SU-DHL-6 (cell line): Measurements from ENCODE around the gene TBK1.

Source experiments
- H2AFZ ChIP-seq: fragments of 200-600 bp; sonication (generic); 2 replicates; pipeline ENCODE4 v1.6.1; 2014; ENCODE audit warnings: low read depth, mild to moderate bottlenecking, moderate library complexity, mixed read lengths, antibody characterized with exemption, low read length; ENCODE audit not compliant: severe bottlenecking
- H3F3A ChIP-seq: fragments of 200-600 bp; shearing (Covaris generic); 2 replicates; pipeline ENCODE4 v1.6.0; 2016; ENCODE audit warnings: antibody characterized with exemption, mild to moderate bottlenecking; ENCODE audit not compliant: insufficient read depth
- H3K27ac ChIP-seq: fragments of 200-600 bp; sonication (generic); 2 replicates; pipeline ENCODE4 v1.5.1; 2016; ENCODE audit warnings: low read depth, mild to moderate bottlenecking, low read length, moderate library complexity, mixed read lengths
- H3K27me3 ChIP-seq: fragments of 200-600 bp; sonication (generic), shearing (Covaris generic); 2 replicates; pipeline ENCODE4 v1.6.0; 2014; ENCODE audit warnings: mild to moderate bottlenecking, low read length
- H3K36me3 ChIP-seq: fragments of 200-600 bp; sonication (generic); 2 replicates; pipeline ENCODE4 v1.6.1; 2014; ENCODE audit warnings: mild to moderate bottlenecking, low read length, mixed read lengths
- H3K4me2 ChIP-seq: fragments of 300-600, 200-600 bp; shearing (Covaris generic), sonication (generic); 2 replicates; pipeline ENCODE4 v1.6.0; 2014; ENCODE audit warnings: low read length, low read depth, mild to moderate bottlenecking; ENCODE audit not compliant: poor library complexity, severe bottlenecking
- H3K4me3 ChIP-seq: fragments of 200-600 bp; sonication (generic); 2 replicates; pipeline ENCODE4 v1.5.1; 2014; ENCODE audit warnings: antibody characterized with exemption, low read length, mild to moderate bottlenecking, mixed read lengths; ENCODE audit not compliant: insufficient read depth, poor library complexity, severe bottlenecking
- H3K79me2 ChIP-seq: fragments of 200-600 bp; sonication (generic); 2 replicates; pipeline ENCODE4 v1.6.1; 2014; ENCODE audit warnings: mild to moderate bottlenecking, low read length, moderate library complexity; ENCODE audit not compliant: insufficient read depth
- H3K9ac ChIP-seq: fragments of 200-600 bp; sonication (generic); 2 replicates; pipeline ENCODE4 v1.7.0; 2014; ENCODE audit warnings: mild to moderate bottlenecking, low read length
- H3K9me2 ChIP-seq: fragments of 200-600 bp; sonication (generic); replicated peaks from 2 replicates; pipeline ENCODE4 v1.6.1; 2014; ENCODE audit warnings: low read length; ENCODE audit not compliant: insufficient read depth
- H3K9me3 ChIP-seq: fragments of 200-600 bp; sonication (generic); 2 replicates; pipeline ENCODE4 v1.6.1; 2014; ENCODE audit warnings: low read length, mixed read lengths; ENCODE audit not compliant: insufficient read depth
- H4K20me1 ChIP-seq: fragments of 200-600 bp; sonication (generic); 2 replicates; pipeline ENCODE4 v1.6.1; 2014; ENCODE audit warnings: low read depth, mild to moderate bottlenecking, antibody characterized with exemption, low read length, moderate library complexity, mixed read lengths
- CTCF ChIP-seq: fragments of 200-600 bp; sonication (generic); IDR thresholded peaks from one replicate; pipeline ENCODE4 v1.5.1; 2017; ENCODE audit warnings: antibody characterized with exemption, mild to moderate bottlenecking, low read length, moderate library complexity; ENCODE audit not compliant: insufficient read depth, poor library complexity, severe bottlenecking
- EZH2phosphoT487 ChIP-seq: fragments of 200-600 bp; sonication (generic), shearing (Covaris generic); conservative IDR thresholded peaks from 2 replicates; pipeline ENCODE4 v1.6.1; 2018; ENCODE audit warnings: mild to moderate bottlenecking, antibody characterized with exemption, low read length, moderate library complexity, mixed read lengths

TBK1 gene

GRCh38 chr12:64497903-64498302 is 46.0 kb downstream of the TBK1 start:
- H3K27ac ChIP-seq, result no peak overlapping the region
- no peak overlapping the region for H3K4me3 ChIP-seq
- H3K79me2 ChIP-seq, result no peaks in the 10 kb centered on the region
- H3K27me3 ChIP-seq, result no peaks in the 10 kb centered on the region
- no peak overlapping the region for H2AFZ ChIP-seq
- H3K9ac ChIP-seq, result no peak overlapping the region
- TF ChIP-seq EZH2phosphoT487, result no peak
- TF ChIP-seq CTCF, result no peak
- no peak overlapping the region for H3K4me2 ChIP-seq
- no peaks in the 10 kb centered on the region for H3K9me3 ChIP-seq
- no peaks in the 10 kb centered on the region for H4K20me1 ChIP-seq
- H3F3A ChIP-seq, result peaks cover 15% of the 10 kb centered on the region
- H3K36me3 ChIP-seq, result peaks cover 60% of the 10 kb centered on the region
- no peaks in the 10 kb centered on the region for H3K9me2 ChIP-seq

- no peaks in the 10 kb centered on the region for H3K9me2 ChIP-seq
- no peak overlapping the region for H3K27ac ChIP-seq
- H2AFZ ChIP-seq, result no peak overlapping the region
- H3K36me3 ChIP-seq, result peaks cover 42% of the 10 kb centered on the region
- peaks cover 12% of the 10 kb centered on the region for H3F3A ChIP-seq
- H3K9ac ChIP-seq, result no peak overlapping the region
- TF ChIP-seq CTCF (no peak), EZH2phosphoT487 (no peak)
- no peaks in the 10 kb centered on the region for H3K9me3 ChIP-seq
- no peaks in the 10 kb centered on the region for H3K79me2 ChIP-seq
- H3K27me3 ChIP-seq, result no peaks in the 10 kb centered on the region
- H3K4me3 ChIP-seq, result no peak overlapping the region
- no peak overlapping the region for H3K4me2 ChIP-seq
- H4K20me1 ChIP-seq, result no peaks in the 10 kb centered on the region
Measured at GRCh38 chr12:64500394-64500793, 48.5 kb downstream of the TBK1 start.

GRCh38 chr12:64501486-64501885 is 49.6 kb downstream of the TBK1 start:
- Histone ChIP-seq H4K20me1 (no peaks in the 10 kb centered on the region), H3K9ac (no peak overlapping the region), H3F3A (peaks cover 4% of the 10 kb centered on the region), H3K4me3 (no peak overlapping the region), H2AFZ (no peak overlapping the region), H3K27ac (no peak overlapping the region), H3K27me3 (no peaks in the 10 kb centered on the region), H3K79me2 (no peaks in the 10 kb centered on the region), H3K36me3 (peaks cover 32% of the 10 kb centered on the region), H3K9me2 (no peaks in the 10 kb centered on the region), H3K4me2 (no peak overlapping the region), H3K9me3 (no peaks in the 10 kb centered on the region)
- TF ChIP-seq EZH2phosphoT487, result no peak
- no peak for TF ChIP-seq CTCF

- Histone ChIP-seq H3F3A (no peaks in the 10 kb centered on the region), H4K20me1 (no peaks in the 10 kb centered on the region), H3K36me3 (peaks cover 2% of the 10 kb centered on the region; the same call in 1 of the 2 replicates), H3K9me2 (no peaks in the 10 kb centered on the region), H3K4me2 (no peak overlapping the region), H2AFZ (no peak overlapping the region), H3K27me3 (no peaks in the 10 kb centered on the region), H3K27ac (no peak overlapping the region), H3K4me3 (no peak overlapping the region), H3K9me3 (no peaks in the 10 kb centered on the region), H3K79me2 (no peaks in the 10 kb centered on the region), H3K9ac (no peak overlapping the region)
- no peak for TF ChIP-seq EZH2phosphoT487
- TF ChIP-seq CTCF, result no peak
Measured at GRCh38 chr12:64506955-64507354, 55.0 kb downstream of the TBK1 start.
